Measurements from ENCODE around the gene ARHGAP32.
"Not testable (repeated sequence)": the region's sequence is repeated elsewhere in the genome, so short reads cannot be mapped to it uniquely, and the experiment has no call there.

ARHGAP32 gene

DNA sequence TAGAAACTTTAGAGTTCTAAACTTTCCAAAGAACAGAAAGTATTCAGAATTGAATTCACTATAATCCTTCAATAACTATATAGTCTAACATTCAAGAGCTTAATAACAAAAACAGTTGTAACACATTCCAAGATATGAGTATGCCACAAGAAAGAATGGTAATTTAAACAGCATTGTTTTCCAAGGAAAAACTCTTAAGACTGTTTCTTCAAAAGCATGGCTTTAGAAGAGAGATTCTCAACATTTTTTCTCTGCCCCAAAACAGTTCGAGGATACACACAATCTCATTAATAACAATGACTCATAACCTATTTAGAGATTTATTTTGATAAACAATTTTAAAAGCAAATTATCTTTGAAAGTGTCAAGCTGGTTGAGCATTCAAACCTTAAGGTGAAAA lies 16.7 kb upstream of the ARHGAP32 start:
- DNase-seq (ENCODE audit: low read depth), result no peak
- H3K4me3 ChIP-seq (ENCODE audit: low read depth, low read length), result no peak overlapping the region
- no peak for TF ChIP-seq CTCF (IDR thresholded peaks at IDR 0.05; ENCODE audit: insufficient read depth, low read depth, low read length, missing control alignments)

- TF ChIP-seq CTCF (IDR thresholded peaks at IDR 0.05; ENCODE audit: insufficient read depth, low read depth, low read length, missing control alignments), result no peak
- DNase-seq (ENCODE audit: low read depth), result no peak
Measured at GRCh38 chr11:129204150-129204838, 12.2 kb upstream of the ARHGAP32 start.

GRCh38 chr11:129202646-129203045 lies 10.5 kb upstream of the ARHGAP32 start:
- no peak for TF ChIP-seq CTCF (IDR thresholded peaks at IDR 0.05; ENCODE audit: insufficient read depth, low read depth, low read length, missing control alignments)
- no peak overlapping the region for H3K4me3 ChIP-seq (ENCODE audit: low read depth, low read length)
- no peak for DNase-seq (ENCODE audit: low read depth)

More at GRCh38 chr11:129204150-129204838, 12.2 kb upstream of the ARHGAP32 start:
- no peak overlapping the region for H3K4me3 ChIP-seq (ENCODE audit: low read depth, low read length)

DNA sequence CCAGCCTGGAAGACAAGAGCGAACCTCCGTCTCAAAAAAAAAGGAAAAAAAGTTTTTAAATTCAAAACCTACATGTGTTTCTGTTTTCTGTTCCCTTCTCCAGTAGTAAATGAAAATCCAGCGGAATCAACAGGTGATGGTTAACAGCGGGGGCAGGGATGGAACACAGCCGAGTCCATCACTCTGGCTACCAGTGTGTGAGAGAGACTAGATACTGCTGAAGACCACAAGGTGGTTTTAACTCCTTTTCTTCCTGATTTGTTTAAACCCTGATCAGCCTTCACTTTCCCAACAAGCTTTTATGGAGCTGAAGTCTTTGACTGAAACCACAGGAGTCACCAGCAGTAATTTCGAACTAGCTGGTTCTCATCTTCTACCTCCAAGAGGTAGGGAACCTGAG lies 3.6 kb upstream of the ARHGAP32 start:
- DNase-seq (ENCODE audit: low read depth), result no peak
- no peak for TF ChIP-seq CTCF (IDR thresholded peaks at IDR 0.05; ENCODE audit: insufficient read depth, low read depth, low read length, missing control alignments)
- no peak overlapping the region for H3K4me3 ChIP-seq (ENCODE audit: low read depth, low read length)

DNA sequence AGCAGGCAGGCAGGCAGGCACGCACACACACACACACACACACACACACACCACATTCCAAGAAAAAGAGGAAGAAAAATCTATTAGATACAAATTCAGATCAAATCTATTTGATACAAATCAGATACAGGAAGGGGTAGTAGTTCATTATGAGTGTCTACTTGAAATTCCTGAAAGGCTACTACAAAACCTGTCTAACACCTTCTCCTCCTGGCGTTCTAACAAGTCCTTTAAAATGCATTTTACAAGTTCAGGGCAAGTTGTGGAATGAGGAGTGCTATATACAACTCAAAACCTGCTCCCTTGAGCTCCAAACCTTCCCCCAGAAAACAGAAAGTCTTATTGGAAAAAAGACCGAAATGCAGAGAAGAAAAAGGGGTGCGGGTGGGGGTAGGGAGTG lies 476 bp downstream of the ARHGAP32 start:
- DNase-seq (ENCODE audit: low read depth), result no peak
- H3K4me3 ChIP-seq (ENCODE audit: low read depth, low read length), result no peak overlapping the region
- no peak for TF ChIP-seq CTCF (IDR thresholded peaks at IDR 0.05; ENCODE audit: insufficient read depth, low read depth, low read length, missing control alignments)

DNA sequence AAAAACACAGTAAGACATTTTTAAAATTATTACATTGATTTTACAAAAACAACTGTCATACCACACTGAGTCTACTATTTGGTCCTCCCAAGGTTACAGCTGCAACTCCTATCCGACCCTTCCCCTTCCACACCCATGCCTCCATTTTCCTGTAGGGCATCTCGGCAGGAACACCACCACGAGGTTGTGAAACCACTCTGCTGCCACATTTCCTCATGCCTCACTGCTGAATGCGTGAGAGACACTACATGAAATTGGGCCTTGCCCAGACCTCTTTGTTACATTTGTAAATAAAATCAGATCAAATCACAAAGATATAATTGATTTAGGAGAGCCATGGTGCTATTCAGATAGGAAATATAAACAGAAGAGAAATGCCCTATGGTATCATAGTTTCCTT lies 2.0 kb downstream of the ARHGAP32 start:
- no peak for TF ChIP-seq CTCF (IDR thresholded peaks at IDR 0.05; ENCODE audit: insufficient read depth, low read depth, low read length, missing control alignments)
- H3K4me3 ChIP-seq (ENCODE audit: low read depth, low read length), result no peak overlapping the region
- no peak for DNase-seq (ENCODE audit: low read depth)

DNA sequence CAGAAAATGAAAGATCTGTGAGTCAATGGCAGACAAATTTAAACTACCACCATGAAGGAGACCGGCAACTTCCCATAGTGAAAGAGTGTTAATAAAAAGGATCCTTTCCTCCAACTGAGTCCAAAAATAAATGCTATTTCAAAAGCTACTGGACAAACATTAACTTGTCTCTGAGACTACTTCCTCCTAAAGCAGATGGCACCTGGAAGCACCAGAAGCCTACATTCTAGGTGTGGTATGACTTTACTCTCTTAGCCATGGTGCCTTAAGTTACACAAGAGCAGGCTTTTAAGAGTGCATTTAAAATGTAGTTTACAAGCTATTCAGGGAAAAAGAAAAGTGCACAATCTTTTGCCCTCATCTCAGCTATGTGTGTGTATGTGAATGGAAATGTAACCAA lies 2.5 kb downstream of the ARHGAP32 start:
- TF ChIP-seq CTCF (IDR thresholded peaks at IDR 0.05; ENCODE audit: insufficient read depth, low read depth, low read length, missing control alignments), result no peak
- no peak for DNase-seq (ENCODE audit: low read depth)
- H3K4me3 ChIP-seq (ENCODE audit: low read depth, low read length), result no peak overlapping the region

DNA sequence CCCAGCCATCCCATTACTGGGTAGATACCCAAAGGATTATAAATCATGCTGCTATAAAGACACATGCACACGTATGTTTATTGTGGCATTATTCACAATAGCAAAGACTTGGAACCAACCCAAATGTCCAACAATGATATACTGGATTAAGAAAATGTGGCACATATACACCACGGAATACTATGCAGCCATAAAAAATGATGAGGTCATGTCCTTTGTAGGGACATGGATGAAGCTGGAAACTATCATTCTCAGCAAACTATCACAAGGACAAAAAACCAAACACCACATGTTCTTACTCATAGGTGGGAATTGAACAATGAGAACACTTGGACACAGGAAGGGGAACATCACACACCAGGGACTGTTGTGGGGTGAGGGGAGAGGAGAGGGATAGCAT lies 7.0 kb downstream of the ARHGAP32 start:
- DNase-seq (ENCODE audit: low read depth); H3K4me3 ChIP-seq (ENCODE audit: low read depth, low read length): not testable (repeated sequence)

All from GM12865 (cell line).